ENCODE measurements around the gene GPC6. TPM values are rescaled to one million over a fixed set of nuclear protein-coding genes. Genes with fewer than 3 reads are reported as not detected.

Gene GPC6
- total RNA-seq, 1 donor from 2014 or later = 42.9 TPM

DNA sequence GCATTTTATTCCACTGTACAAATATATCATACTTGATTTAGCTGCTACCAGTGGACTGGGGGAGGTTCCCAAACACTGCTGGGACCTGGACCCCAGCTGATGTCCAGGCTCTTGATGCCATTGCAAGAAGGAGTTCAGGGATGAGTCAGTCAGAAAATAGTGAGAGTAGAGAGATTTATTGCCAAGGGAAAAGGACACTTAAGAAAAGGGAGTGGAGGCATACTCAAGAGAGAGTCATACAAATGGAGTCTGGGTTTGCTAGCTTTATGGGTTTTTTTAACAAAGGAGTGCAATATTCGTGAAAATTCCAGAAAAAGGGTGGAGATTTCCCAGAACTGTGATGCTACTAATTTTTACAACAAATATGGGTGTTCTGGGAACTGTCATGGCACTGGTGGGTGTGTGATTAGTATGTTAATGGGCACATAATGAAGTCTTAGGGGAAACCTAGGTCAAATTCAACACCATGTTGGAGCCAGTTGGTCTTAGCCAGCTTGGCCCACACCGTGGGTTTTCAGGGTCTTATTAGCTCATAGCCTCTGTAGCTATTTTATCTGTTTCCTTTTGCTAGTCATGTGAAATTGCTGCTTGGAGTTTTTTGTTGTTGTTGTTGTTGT lies 36.2 kb downstream of the GPC6 start:
- H3K9ac ChIP-seq = no peak overlapping the region
- Mint-ChIP-seq H3K36me3 (no peaks in the 10 kb centered on the region), H3K9me3 (no peaks in the 10 kb centered on the region), H3K4me3 (no peak overlapping the region), H3K27me3 (ENCODE audit: insufficient read depth, low read depth) (peaks cover 2% of the 10 kb centered on the region), H3K4me1 (peaks cover 5% of the 10 kb centered on the region), H3K27ac (no peak overlapping the region)
- H3K27ac ChIP-seq = no peak overlapping the region
- no peak for TF ChIP-seq EZH2phosphoT487 (IDR thresholded peaks at IDR 0.05)
- TF ChIP-seq, protein P1, sequence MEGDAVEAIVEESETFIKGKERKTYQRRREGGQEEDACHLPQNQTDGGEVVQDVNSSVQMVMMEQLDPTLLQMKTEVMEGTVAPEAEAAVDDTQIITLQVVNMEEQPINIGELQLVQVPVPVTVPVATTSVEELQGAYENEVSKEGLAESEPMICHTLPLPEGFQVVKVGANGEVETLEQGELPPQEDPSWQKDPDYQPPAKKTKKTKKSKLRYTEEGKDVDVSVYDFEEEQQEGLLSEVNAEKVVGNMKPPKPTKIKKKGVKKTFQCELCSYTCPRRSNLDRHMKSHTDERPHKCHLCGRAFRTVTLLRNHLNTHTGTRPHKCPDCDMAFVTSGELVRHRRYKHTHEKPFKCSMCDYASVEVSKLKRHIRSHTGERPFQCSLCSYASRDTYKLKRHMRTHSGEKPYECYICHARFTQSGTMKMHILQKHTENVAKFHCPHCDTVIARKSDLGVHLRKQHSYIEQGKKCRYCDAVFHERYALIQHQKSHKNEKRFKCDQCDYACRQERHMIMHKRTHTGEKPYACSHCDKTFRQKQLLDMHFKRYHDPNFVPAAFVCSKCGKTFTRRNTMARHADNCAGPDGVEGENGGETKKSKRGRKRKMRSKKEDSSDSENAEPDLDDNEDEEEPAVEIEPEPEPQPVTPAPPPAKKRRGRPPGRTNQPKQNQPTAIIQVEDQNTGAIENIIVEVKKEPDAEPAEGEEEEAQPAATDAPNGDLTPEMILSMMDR (IDR thresholded peaks at IDR 0.05) = no peak
- TF ChIP-seq EZH2 (IDR thresholded peaks at IDR 0.05) = no peak
- H3K79me2 ChIP-seq (ENCODE audit: low read depth) = no peaks in the 10 kb centered on the region
- H4K20me1 ChIP-seq (ENCODE audit: low read depth) = no peaks in the 10 kb centered on the region
- no peak overlapping the region for H3K4me3 ChIP-seq
- no peak overlapping the region for H3K4me2 ChIP-seq
- H3K4me1 ChIP-seq = peaks cover 4% of the 10 kb centered on the region
- H2AFZ ChIP-seq (replicated peaks) = no peak overlapping the region
- DNase-seq (ENCODE audit: low spot score) = no peak
- no peaks in the 10 kb centered on the region for H3K36me3 ChIP-seq
- H3K27me3 ChIP-seq = no peaks in the 10 kb centered on the region
- H3K9me3 ChIP-seq (ENCODE audit: low read depth) = no peaks in the 10 kb centered on the region
- H3F3A ChIP-seq (ENCODE audit: low read depth) = no peaks in the 10 kb centered on the region

DNA sequence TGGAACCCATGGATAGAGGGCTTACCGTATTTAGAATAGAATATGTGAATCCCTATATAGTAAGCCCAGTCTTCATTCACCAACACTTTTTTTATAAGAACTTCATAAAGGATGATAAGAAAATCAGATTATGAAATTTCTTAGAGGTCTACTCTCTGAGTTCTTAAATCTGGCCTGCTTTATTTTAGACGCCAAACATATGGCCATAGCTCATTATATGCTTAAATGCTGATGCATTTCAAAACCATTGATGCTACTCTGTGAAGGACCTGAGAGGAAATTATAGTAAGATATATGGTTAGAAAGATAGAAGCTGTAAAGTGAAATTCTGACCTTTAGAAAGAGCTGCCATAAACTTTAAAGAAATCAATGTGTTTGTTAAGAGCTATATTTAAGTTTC lies 38.3 kb downstream of the GPC6 start:
- Mint-ChIP-seq H3K9me3 (no peaks in the 10 kb centered on the region), H3K36me3 (no peaks in the 10 kb centered on the region)

DNA sequence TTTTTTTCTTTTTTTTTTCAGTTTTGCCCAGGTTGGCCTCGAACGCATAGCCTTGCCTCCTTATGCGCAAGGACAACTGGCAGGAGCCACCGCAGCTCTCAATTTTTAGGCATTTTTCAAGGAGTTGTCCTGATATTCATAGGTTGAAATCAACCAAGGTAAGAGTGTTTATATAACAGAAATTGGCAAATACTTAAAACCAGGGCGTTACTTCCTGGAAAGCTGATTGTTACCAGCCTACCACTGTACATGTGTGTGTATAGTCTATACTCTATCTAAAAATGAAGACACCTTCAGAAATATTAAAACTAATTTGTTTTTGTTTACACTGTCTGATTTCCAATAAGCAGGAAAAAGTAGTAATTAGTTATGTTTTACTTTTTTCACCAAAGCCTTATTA lies 39.2 kb downstream of the GPC6 start:
- H3K27ac ChIP-seq = no peak overlapping the region
- H3K9me3 Mint-ChIP-seq = no peaks in the 10 kb centered on the region

More for the DNA sequence above, 38.3 kb downstream of the GPC6 start:
- Mint-ChIP-seq H3K27me3 (ENCODE audit: insufficient read depth, low read depth) (no peaks in the 10 kb centered on the region), H3K27ac (no peak overlapping the region), H3K4me1 (peaks cover 8% of the 10 kb centered on the region), H3K4me3 (no peak overlapping the region)
- no peak overlapping the region for H2AFZ ChIP-seq (replicated peaks)
- H3F3A ChIP-seq (ENCODE audit: low read depth) = no peaks in the 10 kb centered on the region
- no peak overlapping the region for H3K9ac ChIP-seq
- H3K79me2 ChIP-seq (ENCODE audit: low read depth) = no peaks in the 10 kb centered on the region
- H3K4me2 ChIP-seq = no peak overlapping the region
- no peaks in the 10 kb centered on the region for H4K20me1 ChIP-seq (ENCODE audit: low read depth)
- no peaks in the 10 kb centered on the region for H3K36me3 ChIP-seq
- no peak overlapping the region for H3K4me3 ChIP-seq
- H3K27me3 ChIP-seq = no peaks in the 10 kb centered on the region
- H3K4me1 ChIP-seq = peaks cover 4% of the 10 kb centered on the region
- no peaks in the 10 kb centered on the region for H3K9me3 ChIP-seq (ENCODE audit: low read depth)
- no peak overlapping the region for H3K27ac ChIP-seq
- no peak for DNase-seq (ENCODE audit: low spot score)
- TF ChIP-seq EZH2 (IDR thresholded peaks at IDR 0.05) = no peak
- TF ChIP-seq, protein P1 (IDR thresholded peaks at IDR 0.05) = no peak
- no peak for TF ChIP-seq EZH2phosphoT487 (IDR thresholded peaks at IDR 0.05)

More for the DNA sequence above, 39.2 kb downstream of the GPC6 start:
- Mint-ChIP-seq H3K27me3 (ENCODE audit: insufficient read depth, low read depth) (no peaks in the 10 kb centered on the region), H3K27ac (no peak overlapping the region), H3K4me3 (no peak overlapping the region), H3K36me3 (no peaks in the 10 kb centered on the region), H3K4me1 (peaks cover 10% of the 10 kb centered on the region)
- H3K79me2 ChIP-seq (ENCODE audit: low read depth) = no peaks in the 10 kb centered on the region
- no peaks in the 10 kb centered on the region for H3K27me3 ChIP-seq
- H3K36me3 ChIP-seq = no peaks in the 10 kb centered on the region
- H3K4me2 ChIP-seq = no peak overlapping the region
- no peak overlapping the region for H3K9ac ChIP-seq
- no peaks in the 10 kb centered on the region for H3K9me3 ChIP-seq (ENCODE audit: low read depth)
- H3F3A ChIP-seq (ENCODE audit: low read depth) = no peaks in the 10 kb centered on the region
- no peak overlapping the region for H3K4me3 ChIP-seq
- DNase-seq (ENCODE audit: low spot score) = no peak
- no peaks in the 10 kb centered on the region for H4K20me1 ChIP-seq (ENCODE audit: low read depth)
- TF ChIP-seq, protein P1 (IDR thresholded peaks at IDR 0.05) = no peak
- no peak for TF ChIP-seq EZH2phosphoT487 (IDR thresholded peaks at IDR 0.05)
- peaks cover 9% of the 10 kb centered on the region for H3K4me1 ChIP-seq
- no peak overlapping the region for H2AFZ ChIP-seq (replicated peaks)

All from neural progenitor cell (in vitro differentiated cells).